GM20000 (cell line): ENCODE data around the gene STAT5B.

Experiments
- DNase-seq: peaks from one replicate; pipeline ENCODE4 v3.0.0; 2012; ENCODE audit warnings: low spot score
- CTCF ChIP-seq: IDR thresholded peaks from 2 replicates; pipeline ENCODE4 v1.5.1; 2012; ENCODE audit warnings: mild to moderate bottlenecking, control low read depth; ENCODE audit errors: extremely low read depth, missing control alignments

The STAT5B gene

DNA sequence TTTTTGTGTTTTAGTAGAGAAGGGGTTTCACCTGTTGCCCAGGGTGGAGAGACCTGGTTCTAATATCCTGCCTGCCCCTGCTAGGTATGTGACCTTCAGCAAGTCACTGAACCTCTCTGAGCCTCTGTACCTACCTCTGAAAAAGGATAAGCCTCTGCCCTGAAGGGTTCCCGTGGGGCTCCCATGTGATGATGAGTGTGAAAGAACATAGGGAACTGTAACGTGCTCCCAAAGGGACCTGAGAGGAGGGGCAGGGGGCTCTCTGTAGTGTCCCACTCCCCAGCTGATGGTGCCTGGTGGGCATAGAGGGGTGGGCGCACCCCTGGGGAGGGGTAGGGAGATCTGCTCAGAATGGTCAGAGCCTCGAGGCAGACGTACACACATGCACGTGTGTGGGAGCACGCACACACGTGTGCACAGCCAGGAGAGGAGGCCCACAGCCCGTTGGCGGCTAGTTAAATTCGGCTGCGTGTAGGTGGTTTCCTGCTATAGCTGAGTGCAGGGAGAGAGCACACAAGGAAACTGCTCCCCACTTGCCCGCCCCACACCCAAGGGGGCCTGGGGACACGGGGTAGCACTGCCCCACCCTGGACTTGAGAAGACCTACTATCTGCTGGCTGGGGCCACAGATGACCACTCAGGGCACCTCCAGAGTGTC lies 101.9 kb downstream of the STAT5B start:
- no peak for TF ChIP-seq CTCF
- DNase-seq: no peak

- DNase-seq: no peak
Measured at GRCh38 chr17:42171831-42172230, 104.4 kb downstream of the STAT5B start.

DNA sequence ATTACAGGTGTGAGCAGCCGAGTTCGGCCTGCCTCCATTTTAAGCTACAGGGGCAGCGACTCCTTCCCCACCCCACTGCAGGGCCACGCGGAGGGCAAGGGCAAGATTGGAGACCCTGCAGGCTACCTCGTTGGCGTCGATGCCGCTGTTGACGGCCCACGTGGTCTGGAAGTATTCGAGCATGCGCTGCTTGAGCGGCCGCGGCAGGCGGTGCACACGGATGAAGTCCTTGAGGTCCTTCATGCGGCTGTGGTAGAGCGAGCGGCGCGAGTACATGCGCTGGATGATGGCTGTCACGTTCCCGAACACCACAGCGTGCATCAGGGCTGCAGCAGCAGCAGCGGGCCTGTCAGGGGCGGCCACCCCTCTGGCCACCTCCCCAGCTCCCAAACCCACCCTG lies 106.8 kb downstream of the STAT5B start:
- no peak for TF ChIP-seq CTCF
- no peak for DNase-seq

More at GRCh38 chr17:42171831-42172230, 104.4 kb downstream of the STAT5B start:
- TF ChIP-seq CTCF: no peak

DNA sequence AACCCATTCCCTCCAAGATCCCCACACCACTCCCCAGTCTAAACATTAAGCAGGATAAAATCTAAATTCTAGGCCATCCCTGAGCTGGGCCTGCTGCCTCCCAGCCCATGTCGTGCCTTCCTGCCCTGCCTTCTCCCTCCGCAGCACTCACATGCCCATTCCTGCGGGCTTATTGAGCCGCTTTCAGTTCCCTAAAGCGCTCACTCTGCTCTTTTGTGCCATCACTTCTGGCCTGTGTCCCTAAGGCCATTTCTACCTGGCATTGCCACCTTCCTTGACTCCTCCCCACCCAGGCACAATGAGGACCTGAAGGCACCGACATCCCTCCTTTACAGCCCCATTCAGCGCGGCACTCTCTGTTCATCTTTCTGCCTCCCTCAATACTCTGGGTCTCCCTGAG lies 108.4 kb downstream of the STAT5B start:
- TF ChIP-seq CTCF: no peak
- no peak for DNase-seq

DNA sequence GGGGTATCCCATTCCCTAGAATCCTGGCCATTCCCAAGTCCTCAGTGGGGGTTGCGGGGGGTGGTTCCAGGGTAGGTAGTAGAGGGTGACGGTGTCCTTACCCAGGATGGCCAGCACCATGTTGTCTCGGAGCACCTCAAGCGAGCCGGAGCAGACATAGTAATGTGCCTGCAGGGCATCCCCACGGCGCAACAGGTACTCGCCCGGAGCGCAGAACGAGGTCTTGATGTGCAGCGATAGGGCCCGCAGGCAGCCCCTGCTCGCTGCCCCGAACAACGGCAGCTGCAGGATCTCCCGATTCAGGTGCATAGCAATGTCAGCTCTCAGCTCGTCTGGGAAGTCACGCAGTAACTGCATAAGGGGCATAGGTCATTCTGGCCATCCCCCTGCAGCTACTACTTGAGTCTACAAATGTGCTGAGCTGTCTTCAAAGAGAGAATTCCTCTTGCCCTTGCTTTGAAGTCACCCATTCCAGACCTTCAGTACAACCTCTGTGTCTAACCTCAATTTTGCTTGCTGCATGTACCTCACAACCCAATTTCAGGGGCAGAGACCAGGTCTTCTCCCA lies 109.9 kb downstream of the STAT5B start:
- DNase-seq: no peak

GRCh38 chr17:42165751-42166150 lies 110.4 kb downstream of the STAT5B start:
- TF ChIP-seq CTCF: no peak
- no peak for DNase-seq

More for the DNA sequence above, 109.9 kb downstream of the STAT5B start:
- no peak for TF ChIP-seq CTCF

DNA sequence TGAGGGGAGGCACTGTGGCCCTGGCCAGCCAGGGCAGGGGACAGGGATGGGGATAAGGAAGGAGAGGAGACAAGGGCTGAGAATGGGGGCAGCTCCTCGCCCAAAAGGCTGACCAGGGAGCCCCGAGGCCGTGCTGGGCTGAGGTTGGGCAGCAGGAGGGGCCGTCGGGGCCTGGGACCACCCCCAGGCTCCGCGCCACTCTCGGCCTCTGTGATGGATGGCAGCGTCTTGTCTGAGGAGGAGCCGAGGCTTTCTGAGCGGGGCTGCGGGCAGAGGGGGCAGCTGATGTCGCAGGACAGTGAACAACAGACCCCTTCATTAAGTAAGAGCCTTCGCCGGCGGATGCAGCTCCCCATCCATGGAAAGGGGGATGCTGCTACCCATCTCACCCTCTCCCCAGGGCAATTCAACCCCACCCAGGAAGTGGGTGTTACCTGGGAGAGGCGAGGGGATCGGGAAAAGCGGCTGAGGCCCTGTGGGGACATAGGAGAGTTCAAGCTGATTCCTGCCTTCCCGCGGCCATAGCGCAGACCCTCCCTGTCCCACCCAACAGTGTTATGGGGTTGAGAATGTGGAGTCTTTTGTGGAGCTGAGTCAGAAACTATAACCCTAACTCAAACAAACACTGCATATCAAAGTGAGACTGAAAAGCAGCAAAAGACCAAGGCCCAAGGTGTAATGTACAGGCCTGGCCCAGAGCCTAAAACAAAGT lies 112.3 kb downstream of the STAT5B start:
- no peak for DNase-seq
- TF ChIP-seq CTCF: no peak
